Measurements from ENCODE around the gene MTERF4.

DNA sequence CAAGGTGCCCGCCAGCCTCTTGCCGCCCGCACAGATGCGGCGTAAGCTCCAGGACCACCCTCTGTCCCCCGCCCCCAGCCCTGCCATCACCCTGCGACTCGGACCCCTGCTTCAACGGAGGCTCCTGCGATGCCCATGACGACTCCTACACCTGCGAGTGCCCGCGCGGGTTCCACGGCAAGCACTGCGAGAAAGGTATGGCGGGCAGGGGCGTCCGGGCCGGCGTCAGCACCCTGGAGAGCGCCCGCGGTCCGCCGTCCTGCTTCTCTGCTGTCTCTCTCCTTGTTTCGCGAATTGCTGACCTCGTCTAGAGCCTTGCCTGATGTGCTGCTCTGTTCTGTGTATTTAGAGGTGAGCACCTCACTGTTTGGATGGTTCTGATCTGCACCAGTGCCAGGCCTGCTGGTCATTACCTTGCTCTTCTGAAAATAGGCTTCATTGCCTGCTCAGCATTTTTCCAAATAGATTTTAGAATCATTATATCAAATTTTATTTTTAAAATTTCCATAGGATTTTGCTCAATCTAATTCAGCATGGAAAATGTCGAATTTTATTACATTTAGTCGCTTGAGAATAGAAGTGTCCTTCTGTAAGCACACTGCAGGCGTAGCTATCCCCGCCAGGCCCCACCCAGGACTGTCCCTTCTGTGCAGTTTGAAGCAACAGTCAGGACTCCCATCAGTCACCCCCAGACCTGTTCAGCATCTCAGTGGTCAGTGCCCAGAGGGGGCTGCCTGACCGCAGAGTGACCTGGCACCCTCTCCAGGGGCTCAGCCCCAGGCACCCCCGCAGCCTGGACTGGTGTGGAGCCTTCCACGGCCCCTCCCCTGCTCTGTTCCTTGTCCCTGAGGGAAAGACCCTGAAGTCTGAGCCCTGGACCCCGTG lies 52.1 kb downstream of the MTERF4 start:
- no peak for TF ChIP-seq EZH2phosphoT487 (IDR thresholded peaks at IDR 0.05)
- TF ChIP-seq, protein P1, sequence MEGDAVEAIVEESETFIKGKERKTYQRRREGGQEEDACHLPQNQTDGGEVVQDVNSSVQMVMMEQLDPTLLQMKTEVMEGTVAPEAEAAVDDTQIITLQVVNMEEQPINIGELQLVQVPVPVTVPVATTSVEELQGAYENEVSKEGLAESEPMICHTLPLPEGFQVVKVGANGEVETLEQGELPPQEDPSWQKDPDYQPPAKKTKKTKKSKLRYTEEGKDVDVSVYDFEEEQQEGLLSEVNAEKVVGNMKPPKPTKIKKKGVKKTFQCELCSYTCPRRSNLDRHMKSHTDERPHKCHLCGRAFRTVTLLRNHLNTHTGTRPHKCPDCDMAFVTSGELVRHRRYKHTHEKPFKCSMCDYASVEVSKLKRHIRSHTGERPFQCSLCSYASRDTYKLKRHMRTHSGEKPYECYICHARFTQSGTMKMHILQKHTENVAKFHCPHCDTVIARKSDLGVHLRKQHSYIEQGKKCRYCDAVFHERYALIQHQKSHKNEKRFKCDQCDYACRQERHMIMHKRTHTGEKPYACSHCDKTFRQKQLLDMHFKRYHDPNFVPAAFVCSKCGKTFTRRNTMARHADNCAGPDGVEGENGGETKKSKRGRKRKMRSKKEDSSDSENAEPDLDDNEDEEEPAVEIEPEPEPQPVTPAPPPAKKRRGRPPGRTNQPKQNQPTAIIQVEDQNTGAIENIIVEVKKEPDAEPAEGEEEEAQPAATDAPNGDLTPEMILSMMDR (IDR thresholded peaks at IDR 0.05) = no peak
- TF ChIP-seq EZH2 (IDR thresholded peaks at IDR 0.05) = no peak

All from neural progenitor cell (in vitro differentiated cells).